Calu3 (cell line): ENCODE data around the gene PPARG. TPM values are rescaled to one million over a fixed set of nuclear protein-coding genes. Genes with fewer than 3 reads are reported as not detected.
A peak's percentile ranks its signal among the peaks of the same experiment; 100 is the strongest.

Experiments used
- BruUV-seq: library from RNA; stranded (reverse); fragments of 400-500 nt; replicated peaks from 2 replicates; lab custom pipeline; 2021; lab: Mats Ljungman, UMichigan
- CTCF ChIA-PET: fragments of 300-600 bp; sonication (Branson Sonifier 250); formaldehyde crosslinking; loops from one replicate; lab custom pipeline; 2022; ENCODE audit warnings: antibody characterized with exemption; lab: Charles Lee
- DNase-seq: peaks from one replicate; pipeline ENCODE4 v3.0.0; 2022
- H3K27ac Mint-ChIP-seq: one replicate; pipeline ENCODE4 v1.8.0; 2022; ENCODE audit warnings: mixed read lengths; ENCODE audit not compliant: unreplicated experiment
- H3K27me3 Mint-ChIP-seq: one replicate; pipeline ENCODE4 v1.8.0; 2022; ENCODE audit warnings: mixed read lengths; ENCODE audit not compliant: unreplicated experiment
- H3K36me3 Mint-ChIP-seq: one replicate; pipeline ENCODE4 v1.8.0; 2022; ENCODE audit warnings: mild to moderate bottlenecking, moderate library complexity, mixed read lengths; ENCODE audit not compliant: insufficient read depth, unreplicated experiment
- H3K4me1 Mint-ChIP-seq: one replicate; pipeline ENCODE4 v1.8.0; 2022; ENCODE audit warnings: mild to moderate bottlenecking, low read depth, mixed read lengths; ENCODE audit not compliant: unreplicated experiment
- H3K4me3 Mint-ChIP-seq: one replicate; pipeline ENCODE4 v1.8.0; 2022; ENCODE audit warnings: mild to moderate bottlenecking, low read depth, moderate library complexity, mixed read lengths; ENCODE audit not compliant: unreplicated experiment
- H3K9me3 Mint-ChIP-seq: one replicate; pipeline ENCODE4 v1.8.0; 2022; ENCODE audit warnings: low read depth, mixed read lengths; ENCODE audit not compliant: unreplicated experiment
- intact Hi-C: fragments of 100-400 bp; cut with micrococcal nuclease; formaldehyde crosslinking; loops from one replicate; pipeline ENCODE4 v1.10.0; 2022; ENCODE audit not compliant: unreplicated experiment
- total RNA-seq: library from RNA; stranded (reverse); gene quantifications from 2 replicates; pipeline ENCODE4 v1.2.3, GENCODE V29; 2022
- TF ChIP-seq, protein P1 (sequence below): fragments of 200-600 bp; IDR thresholded peaks from one replicate; pipeline ENCODE4 v1.8.0; 2022; ENCODE audit warnings: antibody characterized with exemption; ENCODE audit not compliant: unreplicated experiment

The PPARG gene
- total RNA-seq, 1 experiment from 2014 or later: 85.8 TPM

DNA sequence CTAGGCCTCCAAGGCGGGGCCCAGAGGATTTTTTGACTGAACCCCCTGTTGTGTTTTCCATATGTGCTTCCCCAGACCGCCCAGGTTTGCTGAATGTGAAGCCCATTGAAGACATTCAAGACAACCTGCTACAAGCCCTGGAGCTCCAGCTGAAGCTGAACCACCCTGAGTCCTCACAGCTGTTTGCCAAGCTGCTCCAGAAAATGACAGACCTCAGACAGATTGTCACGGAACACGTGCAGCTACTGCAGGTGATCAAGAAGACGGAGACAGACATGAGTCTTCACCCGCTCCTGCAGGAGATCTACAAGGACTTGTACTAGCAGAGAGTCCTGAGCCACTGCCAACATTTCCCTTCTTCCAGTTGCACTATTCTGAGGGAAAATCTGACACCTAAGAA is 145.0 kb downstream of the PPARG start:
- Mint-ChIP-seq H3K36me3 (peaks cover 33% of the 10 kb centered on the region), H3K9me3 (no peaks in the 10 kb centered on the region), H3K27ac (no peak overlapping the region), H3K4me3 (no peak overlapping the region), H3K4me1 (peaks cover 14% of the 10 kb centered on the region), H3K27me3 (no peaks in the 10 kb centered on the region)
- no TSS peak for BruUV-seq
- CTCF ChIA-PET: no interaction called here
- no peak for DNase-seq
- intact Hi-C loops: no loop called here
- TF ChIP-seq, protein P1, sequence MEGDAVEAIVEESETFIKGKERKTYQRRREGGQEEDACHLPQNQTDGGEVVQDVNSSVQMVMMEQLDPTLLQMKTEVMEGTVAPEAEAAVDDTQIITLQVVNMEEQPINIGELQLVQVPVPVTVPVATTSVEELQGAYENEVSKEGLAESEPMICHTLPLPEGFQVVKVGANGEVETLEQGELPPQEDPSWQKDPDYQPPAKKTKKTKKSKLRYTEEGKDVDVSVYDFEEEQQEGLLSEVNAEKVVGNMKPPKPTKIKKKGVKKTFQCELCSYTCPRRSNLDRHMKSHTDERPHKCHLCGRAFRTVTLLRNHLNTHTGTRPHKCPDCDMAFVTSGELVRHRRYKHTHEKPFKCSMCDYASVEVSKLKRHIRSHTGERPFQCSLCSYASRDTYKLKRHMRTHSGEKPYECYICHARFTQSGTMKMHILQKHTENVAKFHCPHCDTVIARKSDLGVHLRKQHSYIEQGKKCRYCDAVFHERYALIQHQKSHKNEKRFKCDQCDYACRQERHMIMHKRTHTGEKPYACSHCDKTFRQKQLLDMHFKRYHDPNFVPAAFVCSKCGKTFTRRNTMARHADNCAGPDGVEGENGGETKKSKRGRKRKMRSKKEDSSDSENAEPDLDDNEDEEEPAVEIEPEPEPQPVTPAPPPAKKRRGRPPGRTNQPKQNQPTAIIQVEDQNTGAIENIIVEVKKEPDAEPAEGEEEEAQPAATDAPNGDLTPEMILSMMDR: no peak

DNA sequence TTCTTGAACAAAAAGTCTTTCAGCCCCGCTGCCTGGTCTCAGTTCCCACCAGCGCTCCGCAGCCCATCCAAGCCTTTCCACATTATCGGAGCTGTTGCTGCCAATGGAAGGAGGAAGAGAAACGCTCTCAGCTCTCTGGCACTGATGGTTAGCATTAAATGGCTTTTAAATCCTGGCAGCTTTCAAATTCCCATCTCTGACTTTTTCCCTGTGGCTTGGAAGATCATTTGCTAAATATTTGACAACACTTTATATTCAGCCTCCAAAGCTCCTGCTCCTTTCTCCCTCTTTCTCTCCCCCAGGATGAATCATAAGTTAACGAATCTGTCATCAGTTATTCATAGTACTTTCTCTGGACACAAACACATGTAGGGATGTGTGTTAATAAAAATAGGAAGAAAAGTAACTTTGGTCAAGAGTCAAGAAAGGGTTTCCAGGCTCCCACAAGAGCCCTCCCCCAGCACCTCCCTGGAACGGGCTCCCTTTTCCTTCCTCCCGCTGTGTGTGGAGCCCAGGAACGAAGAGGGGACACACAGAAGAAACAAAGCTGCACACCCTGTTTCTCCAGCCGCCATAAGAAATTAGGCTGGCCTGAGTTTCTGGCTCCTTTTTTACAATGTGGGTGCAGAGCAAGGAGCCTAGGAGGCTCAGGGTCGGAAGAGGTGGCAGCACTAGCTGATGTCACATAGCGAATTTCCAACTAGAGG is 147.8 kb downstream of the PPARG start:
- H3K4me1 Mint-ChIP-seq: peaks cover 7% of the 10 kb centered on the region
- CTCF ChIA-PET: interaction anchor here (0.5 to 0.6 kb wide), 2 partner anchors 7 to 43 kb away, joined by 3 to 6 read pairs; no protein-coding TSS in a partner anchor
- H3K4me3 Mint-ChIP-seq: no peak overlapping the region
- intact Hi-C loops: no loop called here
- H3K9me3 Mint-ChIP-seq: no peaks in the 10 kb centered on the region
- H3K36me3 Mint-ChIP-seq: peaks cover 11% of the 10 kb centered on the region
- DNase-seq: no peak
- TF ChIP-seq, protein P1: no peak
- BruUV-seq: no TSS peak
- H3K27ac Mint-ChIP-seq: peak overlapping the region; percentile 45
- H3K27me3 Mint-ChIP-seq: no peaks in the 10 kb centered on the region

DNA sequence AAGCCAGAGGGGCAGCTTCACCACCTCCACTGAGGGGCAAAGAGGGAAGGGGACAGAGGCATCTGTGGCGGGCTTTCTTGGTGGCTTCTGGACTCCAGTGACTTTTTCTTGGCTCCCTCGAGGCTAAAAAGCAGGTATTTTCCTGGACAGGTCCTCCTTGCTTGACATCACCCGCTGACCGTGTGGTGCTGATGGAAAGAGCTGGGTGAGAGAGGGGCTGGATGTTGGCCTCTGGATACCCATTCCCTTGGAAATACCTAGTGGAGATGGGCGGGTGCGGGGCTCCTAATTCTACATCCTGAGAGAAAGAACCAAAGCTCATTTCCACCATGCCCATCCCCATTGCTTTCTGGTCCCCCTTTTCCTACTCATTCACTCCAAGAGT is 148.3 kb downstream of the PPARG start:
- Mint-ChIP-seq H3K27ac (peak overlapping the region; percentile 45), H3K4me1 (peaks cover 7% of the 10 kb centered on the region), H3K36me3 (peaks cover 11% of the 10 kb centered on the region), H3K9me3 (no peaks in the 10 kb centered on the region), H3K27me3 (no peaks in the 10 kb centered on the region), H3K4me3 (no peak overlapping the region)
- intact Hi-C loops: no loop called here
- no peak for DNase-seq
- TF ChIP-seq, protein P1: no peak
- CTCF ChIA-PET: interaction anchor here (0.5 to 0.6 kb wide), 2 partner anchors 8 to 43 kb away, joined by 3 to 6 read pairs; no protein-coding TSS in a partner anchor
- no TSS peak for BruUV-seq

DNA sequence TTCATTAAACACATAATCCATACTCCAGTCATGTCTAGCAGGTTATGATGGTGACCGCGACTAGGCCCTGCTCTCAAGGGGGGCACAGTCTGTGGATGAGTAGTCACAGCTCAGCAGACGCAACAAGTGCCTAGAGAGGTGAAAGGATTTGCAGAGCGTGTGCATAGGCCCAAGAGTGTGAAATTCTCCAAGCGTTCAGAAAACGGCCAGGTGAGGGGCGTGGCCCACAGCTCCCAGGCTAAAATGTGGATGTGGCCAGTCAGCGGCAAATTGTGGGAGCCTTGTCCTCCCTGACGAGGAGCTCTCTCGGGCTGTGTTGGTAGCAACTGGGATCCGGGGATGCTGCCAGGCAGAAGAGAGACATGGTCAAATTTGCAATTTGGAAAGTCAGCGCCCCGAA is 149.0 kb downstream of the PPARG start:
- BruUV-seq: no TSS peak
- intact Hi-C loops: no loop called here
- TF ChIP-seq, protein P1: no peak
- CTCF ChIA-PET: no interaction called here
- peaks cover 11% of the 10 kb centered on the region for H3K36me3 Mint-ChIP-seq
- H3K27me3 Mint-ChIP-seq: no peaks in the 10 kb centered on the region
- peak overlapping the region; percentile 72 for H3K27ac Mint-ChIP-seq
- no peak for DNase-seq
- peaks cover 9% of the 10 kb centered on the region for H3K4me1 Mint-ChIP-seq
- no peaks in the 10 kb centered on the region for H3K9me3 Mint-ChIP-seq
- H3K4me3 Mint-ChIP-seq: no peak overlapping the region
